KMS-11 (cell line): Measurements from ENCODE around the gene RNF150.

Experiments
- H2AFZ ChIP-seq: fragments of 200-600 bp; sonication (generic); 2 replicates; pipeline ENCODE4 v1.6.1; 2016; ENCODE audit warnings: antibody characterized with exemption, mixed run types, low read depth
- H3K27ac ChIP-seq: fragments of 200-600 bp; sonication (generic); 2 replicates; pipeline ENCODE4 v1.6.1; 2016; ENCODE audit warnings: mild to moderate bottlenecking, mixed run types
- H3K27me3 ChIP-seq: fragments of 200-600 bp; sonication (generic); 2 replicates; pipeline ENCODE4 v1.6.1; 2017; ENCODE audit warnings: mild to moderate bottlenecking, low read depth, mixed run types, moderate library complexity; ENCODE audit not compliant: insufficient read depth
- H3K36me3 ChIP-seq: fragments of 200-600 bp; sonication (generic); 2 replicates; pipeline ENCODE4 v1.6.1; 2017; ENCODE audit warnings: mild to moderate bottlenecking, mixed run types; ENCODE audit not compliant: insufficient read depth
- H3K4me1 ChIP-seq: fragments of 200-600 bp; sonication (generic); 2 replicates; pipeline ENCODE4 v1.6.1; 2016; ENCODE audit warnings: mild to moderate bottlenecking, low read depth, mixed run types; ENCODE audit not compliant: poor library complexity, severe bottlenecking
- H3K4me2 ChIP-seq: fragments of 200-600 bp; sonication (generic); 2 replicates; pipeline ENCODE4 v1.7.0; 2016; ENCODE audit warnings: mild to moderate bottlenecking, mixed run types
- H3K4me3 ChIP-seq: fragments of 200-600 bp; sonication (generic); IDR thresholded peaks from 2 replicates; pipeline ENCODE4 v1.6.1; 2017; ENCODE audit warnings: low read depth, low read length, mixed read lengths; ENCODE audit not compliant: insufficient read depth
- H3K79me2 ChIP-seq: fragments of 200-600 bp; sonication (generic); 2 replicates; pipeline ENCODE4 v1.6.1; 2016; ENCODE audit warnings: low read depth, mixed run types; ENCODE audit not compliant: insufficient read depth
- H3K9ac ChIP-seq: fragments of 200-600 bp; sonication (generic); 2 replicates; pipeline ENCODE4 v1.6.1; 2016; ENCODE audit warnings: mild to moderate bottlenecking, mixed run types
- H4K20me1 ChIP-seq: fragments of 200-600 bp; sonication (generic); 2 replicates; pipeline ENCODE4 v1.6.1; 2016; ENCODE audit warnings: mild to moderate bottlenecking, mixed run types; ENCODE audit not compliant: insufficient read depth
- CTCF ChIP-seq: fragments of 200-600 bp; sonication (generic); conservative IDR thresholded peaks from 2 replicates; pipeline ENCODE4 v1.6.1; 2017; ENCODE audit warnings: low read depth, mild to moderate bottlenecking, antibody characterized with exemption, low read length, moderate library complexity, mixed read lengths

RNF150 gene

GRCh38 chr4:141133146-141133998 lies at the start of gene RNF150:
Gene RNF150, minus strand, starts transcription at chr4:141133469.
- H3K4me2 ChIP-seq, result peak within 1 kb of the TSS; percentile 79
- TF ChIP-seq CTCF, result peak; percentile 91
- H3K27me3 ChIP-seq, result no peaks in the 10 kb centered on the region; the same call in 1 of the 2 replicates
- no peaks in the 10 kb centered on the region for H3K79me2 ChIP-seq
- H2AFZ ChIP-seq, result peak within 1 kb of the TSS; percentile 95
- no peaks in the 10 kb centered on the region for H3K36me3 ChIP-seq
- H3K27ac ChIP-seq, result no peak within 1 kb of the TSS
- H3K4me3 ChIP-seq, result no peak within 1 kb of the TSS
- H3K4me1 ChIP-seq, result peaks cover 5% of the 10 kb centered on the region
- no peaks in the 10 kb centered on the region for H4K20me1 ChIP-seq
- peak within 1 kb of the TSS; percentile 47; the same call in 1 of the 2 replicates for H3K9ac ChIP-seq

DNA sequence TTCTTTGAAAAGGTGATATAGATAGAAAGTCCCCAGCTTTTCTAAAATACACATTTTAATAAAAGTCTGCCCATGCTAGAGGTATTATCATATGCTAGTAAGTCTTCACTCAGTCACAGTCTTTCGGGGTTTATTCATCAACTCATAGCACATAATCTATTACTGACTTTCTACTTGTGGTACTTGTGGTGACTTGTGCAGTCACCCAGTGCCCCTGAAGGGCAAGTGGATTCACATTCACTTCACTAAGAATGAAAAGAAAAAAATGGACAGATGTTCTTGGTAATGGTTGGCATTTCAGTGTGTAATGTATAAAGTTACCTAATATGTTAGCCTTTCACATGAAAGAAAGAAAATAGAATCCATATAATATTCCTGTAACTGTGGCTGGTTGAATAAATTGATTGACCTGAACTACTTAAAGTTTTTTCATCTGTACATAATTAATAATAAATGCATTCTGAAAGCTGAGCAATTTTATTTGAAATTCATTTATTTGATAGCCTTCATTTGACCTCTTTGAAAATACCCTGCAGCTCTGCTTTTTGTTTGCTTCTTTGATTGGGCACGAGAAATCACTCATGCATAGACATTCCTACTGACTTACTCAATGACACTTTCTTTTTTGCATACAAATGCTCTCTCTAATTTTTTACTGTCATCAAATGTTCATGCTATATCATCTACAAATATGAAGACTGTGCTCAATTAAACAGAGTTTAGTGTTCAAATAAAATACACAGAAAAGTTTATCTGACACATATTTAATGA lies 47.9 kb upstream of the RNF150 start:
- Histone ChIP-seq H3K4me2 (no peak overlapping the region), H3K9ac (no peak overlapping the region), H4K20me1 (no peaks in the 10 kb centered on the region), H3K4me3 (no peak overlapping the region), H2AFZ (no peak overlapping the region), H3K27ac (no peak overlapping the region), H3K36me3 (no peaks in the 10 kb centered on the region), H3K27me3 (no peaks in the 10 kb centered on the region), H3K79me2 (no peaks in the 10 kb centered on the region), H3K4me1 (no peaks in the 10 kb centered on the region)
- TF ChIP-seq CTCF, result no peak

DNA sequence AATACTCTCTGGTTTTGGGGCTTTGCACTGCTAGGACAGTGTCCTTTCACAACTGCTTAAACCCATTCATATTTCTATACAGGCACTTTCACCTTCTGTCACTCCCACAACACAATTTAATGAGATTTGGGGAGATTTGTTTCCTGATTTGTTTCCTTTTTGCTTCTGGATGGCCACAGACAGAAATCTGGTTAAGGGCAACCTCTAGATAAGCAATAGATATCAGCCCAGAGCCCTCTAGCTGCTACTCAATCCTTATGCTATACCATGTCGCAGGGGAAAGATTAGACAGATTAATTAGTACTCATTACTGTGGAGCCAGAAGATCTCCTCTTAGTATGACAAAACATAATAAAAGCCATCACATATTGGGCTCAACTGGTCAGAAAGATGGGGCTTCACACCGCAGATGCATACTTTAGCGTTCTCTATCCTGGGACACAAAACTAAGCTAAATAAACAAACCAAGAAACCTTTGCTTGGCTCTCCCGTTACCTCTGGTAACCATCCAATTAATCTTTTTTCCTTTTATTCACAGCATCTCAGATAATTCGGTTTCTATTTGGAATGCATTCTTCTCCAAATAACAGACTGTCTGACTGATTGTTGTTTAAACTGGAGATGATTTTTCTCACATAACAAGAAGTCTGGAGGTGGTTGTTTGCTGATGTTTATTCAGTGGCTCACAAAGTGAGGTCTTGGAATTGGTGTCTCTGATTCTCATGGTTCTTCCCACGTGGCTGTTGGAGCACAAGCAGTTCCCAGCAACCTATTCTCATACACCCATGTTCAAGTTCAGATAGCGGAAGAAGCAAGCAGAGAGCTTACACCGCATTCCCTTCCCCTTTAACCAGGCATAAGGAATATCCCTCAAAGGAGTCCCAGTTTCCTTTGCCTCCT lies 46.5 kb upstream of the RNF150 start:
- no peak overlapping the region for H3K4me2 ChIP-seq
- no peaks in the 10 kb centered on the region for H3K36me3 ChIP-seq
- H3K9ac ChIP-seq, result no peak overlapping the region
- H2AFZ ChIP-seq, result no peak overlapping the region
- no peaks in the 10 kb centered on the region for H3K27me3 ChIP-seq
- H3K4me3 ChIP-seq, result no peak overlapping the region
- H3K79me2 ChIP-seq, result no peaks in the 10 kb centered on the region
- no peak for TF ChIP-seq CTCF
- H3K27ac ChIP-seq, result no peak overlapping the region
- H3K4me1 ChIP-seq, result no peaks in the 10 kb centered on the region
- H4K20me1 ChIP-seq, result no peaks in the 10 kb centered on the region

- H3K27ac ChIP-seq, result no peak overlapping the region
- no peaks in the 10 kb centered on the region for H3K4me1 ChIP-seq
- H3K4me2 ChIP-seq, result no peak overlapping the region
- no peak overlapping the region for H2AFZ ChIP-seq
- TF ChIP-seq CTCF, result no peak
- H3K4me3 ChIP-seq, result no peak overlapping the region
- no peaks in the 10 kb centered on the region for H3K36me3 ChIP-seq
- no peaks in the 10 kb centered on the region for H3K79me2 ChIP-seq
- no peaks in the 10 kb centered on the region for H3K27me3 ChIP-seq
- no peak overlapping the region for H3K9ac ChIP-seq
- no peaks in the 10 kb centered on the region for H4K20me1 ChIP-seq
These were observed 43.9 kb upstream of the RNF150 start for GRCh38 chr4:141177171-141177570.
